COR-L47 (cell line): ENCODE results near the gene ISCU.

Experiments used
- DNase-seq: peaks from one replicate; lab custom pipeline; 2025; lab: John Stamatoyannopoulos, UW

ISCU gene

DNA sequence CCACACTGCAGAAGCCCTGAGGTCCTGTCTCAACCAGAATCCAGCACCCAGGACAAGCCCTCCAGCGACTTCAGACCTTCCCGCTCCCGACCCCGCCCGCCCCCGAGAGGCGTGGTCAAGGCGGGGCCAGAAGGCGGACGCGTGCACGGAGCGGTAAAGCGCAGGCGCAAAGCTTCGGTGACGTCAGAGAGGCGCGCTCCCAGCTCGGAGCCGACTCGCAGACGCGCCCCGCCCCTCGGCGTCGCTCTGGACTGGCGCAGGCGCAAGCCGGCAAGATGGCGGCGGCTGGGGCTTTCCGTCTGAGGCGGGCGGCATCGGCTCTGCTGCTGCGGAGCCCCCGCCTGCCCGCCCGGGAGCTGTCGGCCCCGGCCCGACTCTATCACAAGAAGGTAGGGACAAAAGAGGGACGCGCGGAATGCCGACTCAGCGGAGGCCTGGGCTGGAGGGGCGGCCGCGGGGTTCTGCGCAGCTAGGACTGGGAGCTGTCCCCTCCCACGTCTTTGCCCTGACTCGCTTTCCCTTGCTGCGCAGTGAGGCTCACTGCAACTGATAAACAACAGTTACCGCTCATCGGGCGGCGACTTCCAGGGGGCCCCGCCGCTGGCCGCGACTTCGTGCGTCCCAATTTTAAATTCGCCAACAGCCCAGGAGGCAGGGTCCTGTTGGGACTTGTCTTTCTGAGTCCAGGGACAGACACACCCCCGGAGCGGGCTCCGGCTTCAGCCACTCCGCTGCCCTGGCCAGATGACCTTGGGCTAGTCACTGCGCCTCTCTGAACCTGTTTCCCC is at the start of gene ISCU:
Gene ISCU, plus strand, starts transcription at position 249 of the 788 bp plus-strand sequence. Its CDS starts 27 bp downstream, at position 276.
- DNase-seq = peak; percentile 93

DNA sequence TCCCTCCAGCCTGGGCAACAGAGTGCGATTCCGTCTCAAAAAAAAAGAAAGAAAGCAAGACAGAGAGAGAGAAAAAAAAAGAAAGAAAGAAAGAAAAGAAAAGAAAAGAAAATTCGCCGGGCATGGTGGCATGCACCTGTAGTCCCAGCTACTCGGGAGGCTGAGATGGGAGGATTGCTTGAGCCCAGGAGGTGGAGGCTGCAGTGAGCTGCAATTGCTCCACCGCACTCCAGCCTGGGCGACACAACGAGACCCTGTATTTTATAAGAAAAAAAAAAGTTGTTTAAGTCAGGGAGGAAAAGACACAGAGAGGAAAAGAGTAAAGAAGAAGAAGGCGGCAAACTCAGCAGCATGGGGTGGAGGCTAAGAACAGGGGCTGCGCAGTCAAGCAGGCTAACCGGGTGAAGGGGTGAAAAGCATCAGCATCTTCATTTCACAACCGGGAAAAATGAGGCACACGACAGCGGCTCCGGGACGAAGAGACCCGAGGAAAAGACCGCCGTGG is 47.9 kb upstream of the ISCU start:
- no peak for DNase-seq

DNA sequence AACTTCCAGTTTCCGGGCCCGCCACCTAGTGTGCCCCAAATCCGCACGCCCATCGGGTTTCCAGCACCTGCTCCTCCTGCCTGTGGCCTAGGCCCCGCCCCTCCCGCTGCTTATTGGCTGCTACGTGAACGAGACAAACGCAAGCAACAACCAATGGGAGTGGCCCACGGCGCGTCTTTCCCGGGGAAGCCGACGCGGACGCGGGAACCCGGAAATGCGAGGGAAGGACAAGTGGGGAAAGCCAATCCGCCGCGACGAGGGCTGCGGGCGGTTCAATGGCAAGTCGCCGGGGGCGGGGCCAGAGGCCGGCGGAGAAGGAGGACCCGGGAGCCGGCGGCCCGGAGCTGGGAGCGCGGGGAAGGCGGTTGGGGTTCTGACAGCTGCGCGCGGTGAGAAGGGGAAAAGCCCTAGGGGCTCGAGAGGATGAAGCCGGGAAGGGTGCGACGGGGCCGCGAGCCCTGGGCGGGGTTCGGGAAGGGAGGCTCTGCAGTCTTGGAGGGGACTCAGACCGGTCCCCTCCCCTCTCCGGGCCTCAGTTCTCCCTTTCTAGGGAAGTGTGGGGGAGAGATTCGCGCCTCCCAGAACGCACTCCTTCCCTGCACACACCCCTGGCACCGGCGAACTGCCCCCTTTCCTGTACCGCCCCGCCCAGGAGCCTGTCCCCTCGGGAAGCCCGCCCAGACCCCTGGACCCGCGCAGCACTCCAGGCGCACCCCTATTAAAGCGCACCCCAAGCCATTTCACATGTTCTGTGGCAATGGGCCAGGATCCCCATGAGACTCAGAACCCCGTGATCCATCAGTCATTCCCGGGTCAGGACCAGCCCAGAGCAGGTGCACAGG is 47.2 kb upstream of the ISCU start, which contains the start of gene FICD:
Gene FICD, plus strand, starts transcription at position 305 of the 842 bp plus-strand sequence. CDS start 1,696 bp downstream, outside the sequence.
- DNase-seq = peak; percentile 99

DNA sequence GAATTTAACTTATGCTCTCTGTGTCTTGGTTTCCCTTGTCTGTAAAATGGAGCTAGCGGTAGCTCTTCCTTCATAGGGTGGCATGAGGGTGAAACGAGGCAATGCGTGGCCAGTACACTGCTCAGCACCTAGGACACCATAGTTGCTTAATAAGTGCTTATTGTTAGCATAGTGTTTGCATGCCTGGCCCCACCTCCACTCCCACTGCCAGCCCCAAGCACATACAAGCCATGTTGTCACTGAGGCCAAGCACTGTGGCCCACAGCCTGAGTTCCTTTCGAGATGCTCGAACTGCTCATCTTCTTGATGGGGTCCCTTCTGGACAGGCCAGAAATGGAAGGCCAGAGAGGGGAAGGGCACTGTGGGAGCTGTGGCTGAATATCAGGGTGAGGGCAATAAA is 46.5 kb upstream of the ISCU start:
- no peak for DNase-seq

DNA sequence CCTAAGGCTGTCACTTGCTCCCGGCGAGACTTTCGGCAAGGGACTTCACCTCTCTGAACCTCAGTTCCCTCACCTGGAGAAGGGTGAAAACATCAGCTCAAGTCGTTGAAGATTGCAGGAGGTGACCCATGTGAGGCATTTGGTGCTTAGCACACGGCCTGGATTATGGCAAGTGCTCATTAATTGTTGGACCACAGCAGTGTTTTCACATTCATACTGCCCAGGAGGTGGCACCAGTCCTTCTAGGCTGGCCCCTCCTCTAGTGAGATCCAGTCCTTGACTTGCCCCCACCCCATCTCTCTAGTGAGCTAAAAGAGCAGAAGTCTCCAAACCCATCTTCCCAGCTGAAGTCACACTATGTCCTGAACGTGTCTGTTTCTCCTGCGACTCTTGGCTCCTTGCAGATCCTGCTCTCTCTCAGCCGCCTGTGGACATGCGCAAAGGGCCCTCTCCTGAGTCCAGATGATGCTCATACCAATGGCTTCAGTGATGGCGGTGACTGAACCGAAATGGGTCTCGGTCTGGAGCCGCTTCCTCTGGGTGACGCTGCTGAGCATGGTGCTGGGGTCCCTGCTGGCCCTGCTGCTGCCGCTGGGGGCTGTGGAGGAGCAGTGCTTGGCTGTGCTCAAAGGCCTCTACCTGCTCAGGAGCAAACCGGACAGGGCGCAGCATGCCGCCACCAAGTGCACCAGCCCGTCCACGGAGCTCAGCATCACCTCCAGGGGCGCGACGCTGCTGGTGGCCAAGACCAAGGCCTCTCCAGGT is 45.7 kb upstream of the ISCU start:
- DNase-seq = no peak

DNA sequence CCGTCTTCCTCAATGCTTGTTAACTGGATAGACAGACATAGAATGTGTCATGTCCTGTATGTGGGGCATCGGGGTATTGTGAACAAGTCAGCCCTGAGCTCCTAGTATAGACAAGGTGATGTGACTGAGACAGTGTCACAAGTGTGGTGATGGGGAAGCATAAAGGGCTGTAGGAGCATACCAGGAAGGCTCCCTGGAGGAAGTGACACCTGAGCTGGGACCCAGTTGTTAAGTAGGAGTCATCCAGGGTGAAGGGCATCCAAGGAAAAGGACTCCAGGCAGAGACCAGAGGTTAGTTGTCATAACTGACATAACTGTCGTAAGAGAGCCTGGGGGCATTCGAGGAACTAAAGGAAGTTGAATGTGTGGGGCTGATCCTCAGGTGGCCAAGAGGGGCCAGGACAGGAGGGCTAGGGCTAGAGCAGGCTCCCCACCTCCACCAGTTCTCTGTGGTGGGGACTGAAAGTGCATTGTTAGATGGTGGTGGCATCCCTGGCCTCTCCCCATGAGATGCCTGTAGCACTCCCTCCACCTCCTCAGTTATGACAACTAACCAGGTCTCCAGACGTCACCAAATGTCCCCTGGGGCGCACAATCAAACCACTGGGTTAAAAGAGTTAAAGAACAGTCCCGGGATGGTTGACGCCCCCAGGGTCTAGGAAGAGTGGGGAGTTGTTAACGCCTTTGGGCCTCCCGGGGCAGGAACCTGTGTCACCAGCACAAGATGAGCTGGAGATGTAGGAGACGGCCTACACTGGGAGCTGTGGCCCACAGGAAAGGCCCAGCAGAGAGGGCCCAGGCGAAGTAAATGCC is 44.9 kb upstream of the ISCU start:
- no peak for DNase-seq

DNA sequence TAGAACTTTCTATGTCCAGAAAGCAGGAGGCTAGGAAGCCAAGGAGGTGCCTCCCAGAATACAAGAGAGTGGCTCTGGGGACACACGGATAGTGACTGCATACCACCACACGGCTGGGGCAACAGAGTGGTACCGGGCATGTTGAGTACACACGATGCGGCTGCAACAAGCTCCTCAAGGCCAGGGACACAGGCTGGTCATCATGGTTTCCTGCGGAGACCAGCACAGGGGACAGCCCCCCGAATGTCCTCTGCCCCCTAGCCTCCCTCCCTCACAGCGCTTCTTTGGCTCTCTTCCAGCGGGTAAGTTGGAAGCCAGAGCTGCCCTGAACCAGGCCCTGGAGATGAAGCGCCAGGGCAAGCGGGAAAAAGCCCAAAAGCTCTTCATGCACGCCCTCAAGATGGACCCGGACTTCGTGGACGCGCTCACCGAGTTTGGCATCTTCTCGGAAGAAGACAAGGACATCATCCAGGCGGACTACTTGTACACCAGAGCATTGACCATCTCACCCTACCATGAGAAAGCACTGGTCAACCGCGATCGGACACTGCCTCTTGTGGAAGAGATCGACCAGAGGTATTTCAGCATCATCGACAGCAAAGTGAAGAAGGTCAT is 44.2 kb upstream of the ISCU start:
- DNase-seq = no peak

DNA sequence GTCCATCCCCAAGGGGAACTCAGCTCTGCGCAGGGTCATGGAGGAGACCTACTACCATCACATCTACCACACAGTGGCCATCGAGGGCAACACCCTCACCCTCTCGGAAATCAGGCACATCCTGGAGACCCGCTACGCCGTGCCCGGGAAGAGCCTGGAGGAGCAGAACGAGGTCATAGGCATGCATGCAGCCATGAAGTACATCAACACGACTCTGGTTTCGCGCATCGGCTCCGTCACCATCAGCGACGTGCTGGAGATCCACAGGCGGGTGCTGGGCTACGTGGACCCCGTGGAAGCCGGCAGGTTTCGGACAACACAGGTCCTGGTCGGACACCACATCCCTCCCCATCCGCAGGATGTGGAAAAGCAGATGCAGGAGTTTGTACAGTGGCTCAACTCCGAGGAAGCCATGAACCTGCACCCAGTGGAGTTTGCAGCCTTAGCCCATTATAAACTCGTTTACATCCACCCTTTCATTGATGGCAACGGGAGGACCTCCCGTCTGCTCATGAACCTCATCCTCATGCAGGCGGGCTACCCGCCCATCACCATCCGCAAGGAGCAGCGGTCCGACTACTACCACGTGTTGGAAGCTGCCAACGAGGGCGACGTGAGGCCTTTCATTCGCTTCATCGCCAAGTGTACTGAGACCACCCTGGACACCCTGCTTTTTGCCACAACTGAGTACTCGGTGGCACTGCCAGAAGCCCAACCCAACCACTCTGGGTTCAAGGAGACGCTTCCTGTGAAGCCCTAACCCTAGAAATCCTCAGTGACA is 43.5 kb upstream of the ISCU start:
- DNase-seq = no peak

DNA sequence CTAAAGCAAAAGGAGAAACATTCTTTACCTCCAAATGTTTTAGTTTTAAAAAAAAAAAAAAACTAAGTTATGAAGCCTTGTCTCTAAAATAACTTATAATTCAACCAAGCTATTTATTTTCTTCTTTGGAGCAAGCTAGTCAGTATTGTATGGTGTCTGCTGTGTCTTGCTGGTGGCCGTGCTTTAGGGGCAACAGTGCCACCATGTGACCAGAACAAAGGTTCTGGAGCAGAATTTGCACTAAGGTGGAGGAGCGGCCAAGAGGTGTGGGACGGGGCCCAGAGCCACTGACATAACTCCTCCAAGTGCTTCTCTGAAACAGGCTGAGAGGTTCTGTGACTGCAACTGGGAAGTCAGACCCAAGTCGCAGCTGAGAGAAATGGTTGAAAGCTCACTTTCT is 42.8 kb upstream of the ISCU start:
- no peak for DNase-seq

DNA sequence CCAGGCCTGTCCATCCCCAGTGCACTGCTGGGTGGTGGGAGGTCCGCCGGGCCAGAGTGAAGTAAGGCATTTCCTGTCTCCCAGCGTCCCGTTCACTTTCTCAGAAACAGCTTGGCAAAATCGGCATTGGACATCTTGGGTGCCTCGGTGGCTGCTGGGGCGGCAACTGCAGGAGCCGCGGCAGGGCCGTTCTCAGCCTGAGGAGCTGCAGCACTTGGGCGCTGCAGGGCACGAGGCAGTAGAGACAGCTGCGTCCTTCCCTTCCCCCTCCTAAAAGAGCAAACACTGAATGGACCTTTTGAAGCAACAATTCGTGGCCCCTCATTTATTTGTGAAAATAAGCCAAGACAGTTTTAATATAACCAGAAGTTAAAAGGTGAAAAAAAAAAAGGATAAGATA is 39.0 kb upstream of the ISCU start:
- no peak for DNase-seq

DNA sequence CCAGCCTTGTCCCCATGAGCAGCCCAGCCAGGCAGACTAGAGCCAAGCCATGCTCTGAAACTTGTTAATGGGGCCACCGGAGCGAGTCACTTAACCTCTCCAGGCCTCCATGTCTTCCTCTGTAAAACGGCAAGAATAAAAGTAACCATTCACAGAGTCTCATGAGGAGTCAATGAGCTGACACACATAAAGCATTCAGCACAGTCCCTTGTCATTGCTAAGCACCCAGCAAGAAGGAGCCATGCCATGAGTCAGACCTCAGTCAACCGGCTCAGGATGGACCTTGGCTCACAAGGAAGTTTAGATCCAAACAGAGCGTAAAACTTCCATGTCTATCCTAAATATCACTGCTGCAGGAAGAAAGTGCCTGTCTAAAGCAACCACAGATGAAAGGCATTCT is 36.7 kb upstream of the ISCU start:
- no peak for DNase-seq

DNA sequence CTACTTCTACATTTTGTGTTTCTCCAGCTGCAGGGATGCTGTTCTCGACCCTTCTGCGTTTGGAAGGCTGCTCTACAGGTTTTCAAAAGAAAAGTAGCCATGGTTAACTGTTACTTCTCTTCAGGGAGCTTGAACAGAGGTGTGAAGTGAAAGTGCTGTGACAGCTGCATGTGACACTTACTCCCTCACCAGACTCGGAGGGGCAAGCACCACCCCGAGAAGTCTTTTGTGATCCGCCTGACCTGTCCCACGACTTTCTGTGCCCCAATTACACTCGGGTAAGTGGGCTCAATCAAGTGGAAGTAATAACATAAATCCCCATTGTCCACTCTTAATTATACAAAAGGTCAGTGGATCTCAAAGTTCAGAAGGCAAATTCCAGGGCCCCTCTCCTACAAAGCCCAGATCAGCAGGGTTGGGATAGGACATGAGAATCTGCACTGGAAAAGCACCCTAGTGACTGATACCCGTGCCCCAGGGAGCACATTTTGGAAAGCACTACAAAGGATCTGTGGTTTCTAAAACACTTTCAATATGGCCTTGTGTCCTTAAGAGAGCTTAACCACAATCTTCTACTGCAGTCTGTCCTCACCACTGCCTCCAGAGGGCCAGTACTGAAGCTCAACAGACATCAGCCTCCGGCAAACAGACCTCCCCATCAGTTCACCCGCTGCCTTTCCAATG is 35.8 kb upstream of the ISCU start:
- DNase-seq = no peak

DNA sequence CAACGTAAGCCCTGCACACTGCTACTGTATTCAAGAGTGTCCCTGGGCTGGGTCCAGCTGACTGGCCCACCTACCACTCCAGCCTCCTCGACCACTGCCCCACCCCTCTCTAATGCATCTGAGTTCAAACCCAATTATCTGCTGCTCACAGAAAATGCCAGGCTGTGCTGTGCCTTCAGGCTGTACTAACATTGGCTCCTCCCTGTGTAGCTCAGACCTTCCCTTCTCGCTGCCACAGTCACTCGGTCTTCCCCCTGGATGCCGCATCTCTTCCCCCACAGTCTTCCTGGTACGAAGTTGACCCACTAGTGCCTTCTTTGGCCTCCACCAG is 35.3 kb upstream of the ISCU start:
- DNase-seq = no peak

DNA sequence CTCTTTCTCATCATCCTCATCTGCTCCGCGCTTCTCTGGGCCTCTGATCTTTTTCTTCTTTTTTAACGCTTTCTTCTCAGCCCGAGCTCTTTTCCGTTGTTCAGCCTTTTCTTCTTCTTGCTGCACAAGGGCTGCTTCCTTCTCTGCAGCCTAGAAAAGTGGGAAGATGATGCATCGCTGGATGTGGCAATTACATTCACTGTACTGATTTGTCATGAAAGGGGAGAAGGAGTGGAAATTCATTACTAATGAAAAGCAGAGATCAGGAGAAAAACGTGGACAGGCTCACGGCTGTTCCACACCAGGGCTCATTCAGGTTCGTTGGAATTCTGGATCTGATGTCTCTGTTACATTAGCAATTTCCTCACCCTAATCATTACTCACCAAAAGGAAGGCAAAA is 32.2 kb upstream of the ISCU start:
- no peak for DNase-seq

DNA sequence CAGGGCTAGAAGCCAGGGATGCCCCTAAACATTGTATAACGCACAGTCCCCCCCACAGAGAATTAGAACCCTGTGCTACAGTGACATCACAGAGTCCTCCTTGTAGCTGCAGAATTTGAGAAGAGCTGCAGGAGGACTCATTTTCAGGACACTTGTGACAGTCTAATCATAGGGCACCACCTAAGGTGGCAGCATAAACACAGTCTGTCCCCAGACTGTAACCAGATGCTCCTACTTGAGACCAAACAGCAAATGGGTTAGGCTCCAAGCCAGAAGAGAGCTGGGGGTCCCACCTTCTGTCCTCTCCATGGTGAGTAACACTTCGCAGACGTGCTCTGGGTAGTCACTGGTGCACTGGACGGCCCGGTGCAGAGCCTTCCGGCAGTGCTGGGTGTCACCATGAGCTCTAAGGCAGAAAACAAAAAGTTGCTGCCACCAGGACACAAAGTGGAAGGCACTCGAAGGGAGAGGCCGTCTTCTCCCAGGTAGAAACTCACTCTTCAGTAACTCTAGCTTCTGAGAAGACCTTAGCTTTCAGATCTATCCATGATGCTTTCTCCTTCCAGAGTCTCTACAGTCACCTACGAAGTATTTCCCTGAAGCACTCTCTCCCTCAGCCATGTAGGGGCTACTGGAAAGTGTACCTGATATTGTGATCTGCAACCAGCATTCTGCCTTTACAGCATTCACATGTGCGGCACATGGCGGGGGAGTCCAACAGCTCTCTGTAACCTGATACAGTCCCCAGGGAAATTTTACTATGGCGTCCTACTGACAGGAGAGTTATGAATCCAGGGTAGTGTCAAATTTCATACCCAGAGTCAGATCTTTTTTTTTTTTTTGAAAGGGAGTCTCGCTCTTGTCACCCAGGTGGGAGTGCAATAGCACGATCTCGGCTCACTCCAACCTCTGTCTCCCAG is 30.2 kb upstream of the ISCU start:
- DNase-seq = no peak

DNA sequence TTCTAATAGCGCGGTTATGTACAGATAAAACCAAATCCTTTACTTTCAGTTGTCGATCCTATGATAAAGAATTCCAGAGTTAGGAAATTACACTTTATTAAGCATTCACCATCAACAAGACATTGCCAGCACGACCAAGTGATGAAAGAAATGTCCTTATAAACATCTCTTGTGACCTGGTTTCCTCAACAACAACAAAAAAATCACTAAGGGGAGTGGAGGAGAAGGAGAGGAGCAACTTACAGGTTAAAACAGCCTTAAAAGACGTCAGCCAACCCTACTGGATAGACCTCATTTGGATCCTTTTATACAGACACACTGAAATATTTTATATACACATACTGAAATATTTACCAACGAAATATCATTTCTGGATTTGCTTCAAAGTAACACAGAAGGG is 24.2 kb upstream of the ISCU start:
- DNase-seq = no peak

DNA sequence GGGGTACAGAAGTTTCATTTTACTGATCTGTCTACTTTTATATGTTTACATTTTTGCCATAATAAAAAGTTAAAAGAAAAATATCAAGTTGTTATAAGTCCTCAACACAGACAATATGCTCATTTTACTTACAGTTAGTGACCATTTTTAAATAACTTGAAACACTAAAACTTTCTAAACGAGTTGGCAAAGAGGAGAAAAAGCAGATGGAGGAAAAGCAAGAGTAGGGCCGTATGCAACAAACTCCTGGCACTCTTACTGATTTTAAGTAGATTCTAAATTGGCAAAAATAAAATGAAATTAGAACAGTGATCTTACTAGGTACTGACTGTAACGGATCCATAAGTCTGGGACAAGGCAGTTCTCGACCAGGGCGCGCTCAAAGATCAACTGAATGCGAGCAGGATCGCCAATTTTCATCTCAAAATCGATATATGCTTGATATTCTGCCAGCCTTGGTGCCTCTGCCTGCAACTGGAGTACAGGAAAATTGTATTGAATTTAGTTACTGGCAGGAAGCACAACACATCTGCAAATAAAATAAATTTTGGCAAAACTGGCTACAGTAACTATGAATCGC is 23.7 kb upstream of the ISCU start:
- no peak for DNase-seq

DNA sequence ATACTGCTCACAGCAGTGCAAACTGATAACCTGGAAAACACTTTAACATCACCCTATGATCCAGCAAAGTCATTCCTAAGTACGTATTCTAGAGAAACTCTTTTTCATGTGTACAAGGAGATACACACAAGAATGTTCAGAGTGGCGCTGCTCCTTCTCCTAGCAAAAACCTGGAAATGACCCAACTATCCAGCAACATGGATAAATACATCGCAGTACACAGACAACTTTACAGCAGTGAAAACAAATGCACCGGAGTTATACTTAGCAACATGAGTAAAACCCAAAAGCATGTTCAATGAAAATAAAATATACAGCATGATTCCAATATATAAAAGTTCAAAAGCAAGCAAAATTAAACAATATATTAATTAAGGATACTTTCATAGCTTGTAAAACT is 20.1 kb upstream of the ISCU start:
- DNase-seq = no peak
